Astrocyte (in vitro differentiated cells and primary cell): ENCODE measurements around the gene KCNQ4. TPM values are rescaled to one million over a fixed set of nuclear protein-coding genes. Genes with fewer than 3 reads are reported as not detected.
A peak's percentile ranks its signal among the peaks of the same experiment; 100 is the strongest.

Experiments used
- DNase-seq: peaks from one replicate; pipeline ENCODE4 v3.0.0-alpha.2; 2010; ENCODE audit warnings: low read depth
- FAIRE-seq: peaks from 2 replicates; lab custom pipeline; 2011; peaks lifted over from hg19 to GRCh38; lab: Jason Lieb, UNC
- H2AFZ ChIP-seq: 2 replicates; pipeline ENCODE4 v1.6.0; 2012; ENCODE audit warnings: low read depth, low read length, inconsistent platforms
- H3K27ac ChIP-seq: 2 replicates; pipeline ENCODE4 v1.5.1; 2011; ENCODE audit warnings: low read depth, low read length, inconsistent platforms
- H3K27me3 ChIP-seq: 2 replicates; pipeline ENCODE4 v1.6.0; 2011; ENCODE audit warnings: low read length, inconsistent platforms; ENCODE audit not compliant: insufficient read depth
- H3K36me3 ChIP-seq: 2 replicates; pipeline ENCODE4 v1.5.1; 2011; ENCODE audit warnings: low read length, inconsistent platforms; ENCODE audit not compliant: insufficient read depth
- H3K4me1 ChIP-seq: 2 replicates; pipeline ENCODE4 v1.5.1; 2011; ENCODE audit warnings: low read length, inconsistent platforms; ENCODE audit not compliant: insufficient read depth
- H3K4me2 ChIP-seq: 2 replicates; pipeline ENCODE4 v1.6.0; 2012; ENCODE audit warnings: low read length, inconsistent platforms
- H3K4me3 ChIP-seq: 2 replicates; pipeline ENCODE4 v1.5.1; 2011; ENCODE audit warnings: low read depth, mild to moderate bottlenecking, low read length, inconsistent platforms; ENCODE audit not compliant: insufficient read depth
- H3K79me2 ChIP-seq: 2 replicates; pipeline ENCODE4 v1.6.0; 2012; ENCODE audit warnings: mild to moderate bottlenecking, low read length, inconsistent platforms; ENCODE audit not compliant: insufficient read depth
- H3K9ac ChIP-seq: 2 replicates; pipeline ENCODE4 v1.6.0; 2012; ENCODE audit warnings: mild to moderate bottlenecking, low read length, inconsistent platforms
- H3K9me3 ChIP-seq: 2 replicates; pipeline ENCODE4 v1.5.1; 2012; ENCODE audit warnings: low read depth, mild to moderate bottlenecking, low read length, inconsistent platforms; ENCODE audit not compliant: insufficient read depth
- H4K20me1 ChIP-seq: 2 replicates; pipeline ENCODE4 v1.6.0; 2012; ENCODE audit warnings: low read length, inconsistent platforms; ENCODE audit not compliant: insufficient read depth
- H3K27ac Mint-ChIP-seq: one replicate; pipeline ENCODE4 v1.8.0; 2021; ENCODE audit warnings: mild to moderate bottlenecking, mixed read lengths; ENCODE audit not compliant: unreplicated experiment
- H3K27me3 Mint-ChIP-seq: one replicate; pipeline ENCODE4 v1.8.0; 2021; ENCODE audit warnings: low read depth, mixed read lengths; ENCODE audit not compliant: unreplicated experiment
- H3K36me3 Mint-ChIP-seq: one replicate; pipeline ENCODE4 v1.8.0; 2021; ENCODE audit warnings: low read depth, mixed read lengths; ENCODE audit not compliant: unreplicated experiment
- H3K4me1 Mint-ChIP-seq: one replicate; pipeline ENCODE4 v1.8.0; 2021; ENCODE audit warnings: low read depth, mixed read lengths; ENCODE audit not compliant: unreplicated experiment
- H3K4me3 Mint-ChIP-seq: one replicate; pipeline ENCODE4 v1.8.0; 2021; ENCODE audit warnings: mild to moderate bottlenecking, moderate library complexity, mixed read lengths; ENCODE audit not compliant: unreplicated experiment
- H3K9me3 Mint-ChIP-seq: one replicate; pipeline ENCODE4 v1.8.0; 2021; ENCODE audit warnings: mild to moderate bottlenecking, mixed read lengths; ENCODE audit not compliant: unreplicated experiment
- EZH2 ChIP-seq: IDR thresholded peaks from 2 replicates; pipeline ENCODE4 v1.6.1; 2012; ENCODE audit warnings: mild to moderate bottlenecking, low read length, inconsistent platforms; ENCODE audit not compliant: insufficient read depth
- total RNA-seq: library from RNA; stranded (reverse); gene quantifications from 2 replicates; pipeline ENCODE4 v1.2.1, GENCODE V29; 2021
- TF ChIP-seq, protein P1 (sequence below): IDR thresholded peaks from 2 replicates; pipeline ENCODE4 v1.5.1; 2011; ENCODE audit warnings: low read depth, mild to moderate bottlenecking, inconsistent platforms, low read length, moderate library complexity; ENCODE audit not compliant: insufficient read depth

KCNQ4 gene
- total RNA-seq, 1 donor from 2014 or later = 0.89 TPM

GRCh38 chr1:40857737-40858136, 74.2 kb downstream of the KCNQ4 start:
- no peak overlapping the region for H3K4me3 Mint-ChIP-seq
- Histone ChIP-seq H3K4me2 (no peak overlapping the region), H3K9ac (no peak overlapping the region), H3K27ac (no peak overlapping the region), H3K4me3 (no peak overlapping the region), H3K79me2 (no peaks in the 10 kb centered on the region), H2AFZ (no peak overlapping the region), H3K27me3 (no peaks in the 10 kb centered on the region), H3K4me1 (no peaks in the 10 kb centered on the region), H3K36me3 (no peaks in the 10 kb centered on the region), H4K20me1 (peaks cover 5% of the 10 kb centered on the region), H3K9me3 (no peaks in the 10 kb centered on the region)
- H3K27me3 Mint-ChIP-seq = peaks cover 48% of the 10 kb centered on the region
- no peak for FAIRE-seq
- DNase-seq = no peak
- no peaks in the 10 kb centered on the region for H3K9me3 Mint-ChIP-seq
- H3K36me3 Mint-ChIP-seq = no peaks in the 10 kb centered on the region
- no peaks in the 10 kb centered on the region for H3K4me1 Mint-ChIP-seq
- TF ChIP-seq, protein P1, sequence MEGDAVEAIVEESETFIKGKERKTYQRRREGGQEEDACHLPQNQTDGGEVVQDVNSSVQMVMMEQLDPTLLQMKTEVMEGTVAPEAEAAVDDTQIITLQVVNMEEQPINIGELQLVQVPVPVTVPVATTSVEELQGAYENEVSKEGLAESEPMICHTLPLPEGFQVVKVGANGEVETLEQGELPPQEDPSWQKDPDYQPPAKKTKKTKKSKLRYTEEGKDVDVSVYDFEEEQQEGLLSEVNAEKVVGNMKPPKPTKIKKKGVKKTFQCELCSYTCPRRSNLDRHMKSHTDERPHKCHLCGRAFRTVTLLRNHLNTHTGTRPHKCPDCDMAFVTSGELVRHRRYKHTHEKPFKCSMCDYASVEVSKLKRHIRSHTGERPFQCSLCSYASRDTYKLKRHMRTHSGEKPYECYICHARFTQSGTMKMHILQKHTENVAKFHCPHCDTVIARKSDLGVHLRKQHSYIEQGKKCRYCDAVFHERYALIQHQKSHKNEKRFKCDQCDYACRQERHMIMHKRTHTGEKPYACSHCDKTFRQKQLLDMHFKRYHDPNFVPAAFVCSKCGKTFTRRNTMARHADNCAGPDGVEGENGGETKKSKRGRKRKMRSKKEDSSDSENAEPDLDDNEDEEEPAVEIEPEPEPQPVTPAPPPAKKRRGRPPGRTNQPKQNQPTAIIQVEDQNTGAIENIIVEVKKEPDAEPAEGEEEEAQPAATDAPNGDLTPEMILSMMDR = no peak
- TF ChIP-seq EZH2 = no peak
- no peak overlapping the region for H3K27ac Mint-ChIP-seq

DNA sequence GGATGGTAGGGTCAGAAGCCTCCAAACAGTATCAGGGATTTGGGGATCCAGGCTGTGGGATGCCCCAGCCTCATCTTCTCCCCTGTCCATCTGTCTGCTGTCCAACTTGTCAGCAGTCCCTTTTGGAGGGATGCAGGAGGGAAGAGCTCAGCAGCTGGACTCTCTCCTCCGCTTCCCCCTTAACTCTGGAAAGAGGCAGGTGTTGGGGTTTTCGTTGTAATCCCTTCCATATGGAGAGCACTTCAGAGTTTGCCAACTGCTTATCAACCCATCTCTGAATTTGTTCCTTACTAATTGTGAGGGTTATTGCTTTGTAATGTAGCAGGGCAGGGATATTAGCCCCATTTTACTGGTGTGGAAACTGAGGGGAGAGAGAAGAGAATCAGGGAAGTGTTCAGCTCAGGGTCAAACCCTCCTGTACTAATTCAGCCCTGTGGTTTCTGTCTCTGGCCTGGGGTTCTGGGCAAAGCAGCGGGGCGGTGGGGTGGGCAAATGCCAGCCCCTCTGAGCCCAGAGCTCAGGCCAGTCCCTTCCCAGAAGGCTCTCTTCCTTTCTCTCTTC, 75.3 kb downstream of the KCNQ4 start:
- TF ChIP-seq, protein P1 = no peak
- no peak for TF ChIP-seq EZH2
- no peaks in the 10 kb centered on the region for H3K27me3 ChIP-seq
- Mint-ChIP-seq H3K4me1 (no peaks in the 10 kb centered on the region), H3K9me3 (no peaks in the 10 kb centered on the region), H3K27me3 (peaks cover 48% of the 10 kb centered on the region), H3K27ac (no peak overlapping the region), H3K36me3 (no peaks in the 10 kb centered on the region), H3K4me3 (no peak overlapping the region)
- H3K9me3 ChIP-seq = no peaks in the 10 kb centered on the region
- no peak overlapping the region for H2AFZ ChIP-seq
- no peak overlapping the region for H3K4me2 ChIP-seq
- H4K20me1 ChIP-seq = peaks cover 5% of the 10 kb centered on the region
- H3K4me3 ChIP-seq = no peak overlapping the region
- no peak overlapping the region for H3K9ac ChIP-seq
- no peak overlapping the region for H3K27ac ChIP-seq
- H3K36me3 ChIP-seq = no peaks in the 10 kb centered on the region
- H3K79me2 ChIP-seq = no peaks in the 10 kb centered on the region
- FAIRE-seq (no peak), DNase-seq (no peak)
- H3K4me1 ChIP-seq = no peaks in the 10 kb centered on the region

- no peaks in the 10 kb centered on the region for H3K36me3 Mint-ChIP-seq
- no peaks in the 10 kb centered on the region for H3K4me1 Mint-ChIP-seq
- no peak for FAIRE-seq
- no peaks in the 10 kb centered on the region for H3K36me3 ChIP-seq
- H3K27me3 ChIP-seq = no peaks in the 10 kb centered on the region
- H3K27ac Mint-ChIP-seq = no peak overlapping the region
- H3K4me2 ChIP-seq = peak overlapping the region; percentile 76
- H3K27me3 Mint-ChIP-seq = peaks cover 47% of the 10 kb centered on the region
- DNase-seq = no peak
- no peak overlapping the region for H3K27ac ChIP-seq
- peak overlapping the region; percentile 78 for H3K4me3 Mint-ChIP-seq
- peak overlapping the region; percentile 54 for H3K9ac ChIP-seq
- peak overlapping the region; percentile 65 for H3K4me3 ChIP-seq
- H3K9me3 ChIP-seq = no peaks in the 10 kb centered on the region
- H3K4me1 ChIP-seq = no peaks in the 10 kb centered on the region
- H4K20me1 ChIP-seq = peaks cover 5% of the 10 kb centered on the region
- no peaks in the 10 kb centered on the region for H3K79me2 ChIP-seq
- peak overlapping the region; percentile 77 for H2AFZ ChIP-seq
- H3K9me3 Mint-ChIP-seq = no peaks in the 10 kb centered on the region
- no peak for TF ChIP-seq EZH2
- TF ChIP-seq, protein P1 = no peak
Measured at GRCh38 chr1:40860706-40861223, 77.2 kb downstream of the KCNQ4 start.
